HG02852 (cell line): ENCODE data around the gene DDX31.
"Not testable (repeated sequence)": the region's sequence is repeated elsewhere in the genome, so short reads cannot be mapped to it uniquely, and the experiment has no call there.

Experiments
- ATAC-seq: cut with Tn5 transposase; IDR thresholded peaks from one replicate; pipeline ENCODE4 v1.9.1; 2021; ENCODE audit warnings: mild to moderate bottlenecking, moderate library complexity; ENCODE audit not compliant: unreplicated experiment

DDX31 gene

GRCh38 chr9:132582786-132583583, 86.8 kb downstream of the DDX31 start:
- no peak for ATAC-seq

- ATAC-seq: no peak
Measured at GRCh38 chr9:132582276-132582785, 87.5 kb downstream of the DDX31 start, which contains the start of gene BARHL1. Gene BARHL1 (plus strand): TSS chr9:132582606. CDS start chr9:132582798, 192 bp downstream.

DNA sequence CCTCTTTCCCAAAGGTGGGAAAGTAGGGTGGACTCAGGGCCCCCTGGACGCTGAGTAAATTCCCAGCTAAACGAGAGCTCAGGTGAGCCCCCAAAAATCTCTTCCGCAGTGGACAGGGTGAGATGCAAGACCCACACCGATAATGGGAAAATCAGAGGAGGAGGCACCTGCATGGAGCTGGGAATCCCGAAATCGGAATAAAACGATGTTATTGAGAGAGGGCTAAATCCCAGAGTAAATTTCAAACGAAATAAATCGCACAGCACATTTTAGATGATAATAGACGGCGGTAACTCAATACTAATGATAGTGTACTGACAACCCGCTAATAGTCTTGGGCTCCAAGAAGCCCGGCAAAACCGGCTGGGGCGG, 90.4 kb downstream of the DDX31 start:
- no peak for ATAC-seq

DNA sequence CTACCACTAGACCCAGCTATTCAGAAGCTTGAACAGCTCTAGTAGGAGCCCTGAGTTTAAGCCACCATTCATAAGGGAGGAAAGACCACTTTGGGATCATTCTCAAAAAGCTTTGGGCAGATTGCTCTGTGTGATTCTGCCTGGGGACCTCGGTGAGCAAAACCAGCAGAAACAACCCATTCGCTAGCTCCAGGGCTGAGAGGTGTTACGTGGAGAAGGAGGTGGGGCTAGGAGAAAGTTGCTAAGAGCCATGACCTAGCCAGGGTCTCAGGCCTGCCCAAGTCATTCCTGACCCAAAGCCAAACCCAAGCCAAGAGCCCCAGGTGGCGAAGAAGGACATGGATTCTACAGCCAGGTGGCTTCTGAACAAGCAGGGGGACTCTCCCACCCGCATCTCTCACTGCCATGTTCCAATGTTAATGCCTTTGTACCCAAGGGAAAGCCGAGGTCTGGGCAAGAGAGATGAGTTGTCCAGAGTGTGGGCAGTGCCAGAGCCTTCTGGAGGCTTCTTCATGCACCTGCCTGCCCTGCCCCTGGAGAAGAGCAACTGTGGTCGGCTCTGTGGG, 91.3 kb downstream of the DDX31 start:
- ATAC-seq: no peak

- no peak for ATAC-seq
Measured at GRCh38 chr9:132577119-132577518, 92.7 kb downstream of the DDX31 start.

DNA sequence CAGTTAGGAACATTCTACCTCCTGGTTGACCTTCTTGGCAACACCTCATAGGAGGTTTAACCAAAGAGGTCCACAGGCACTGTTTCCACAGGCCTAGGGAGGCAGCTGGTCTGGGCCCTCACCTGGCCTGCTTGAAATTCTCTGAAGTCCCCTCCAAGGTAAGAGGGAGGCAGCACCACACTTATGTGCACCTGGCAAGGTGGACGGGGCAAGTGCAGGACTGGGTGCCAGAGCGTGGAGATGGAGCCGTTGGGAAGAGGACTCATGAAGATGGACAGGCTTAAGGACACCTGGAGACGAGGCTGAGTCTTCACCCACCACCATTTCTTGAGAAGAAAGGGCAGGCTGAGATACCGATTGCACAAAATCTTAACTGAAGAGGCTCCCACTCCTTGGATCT, 94.0 kb downstream of the DDX31 start:
- no peak for ATAC-seq

DNA sequence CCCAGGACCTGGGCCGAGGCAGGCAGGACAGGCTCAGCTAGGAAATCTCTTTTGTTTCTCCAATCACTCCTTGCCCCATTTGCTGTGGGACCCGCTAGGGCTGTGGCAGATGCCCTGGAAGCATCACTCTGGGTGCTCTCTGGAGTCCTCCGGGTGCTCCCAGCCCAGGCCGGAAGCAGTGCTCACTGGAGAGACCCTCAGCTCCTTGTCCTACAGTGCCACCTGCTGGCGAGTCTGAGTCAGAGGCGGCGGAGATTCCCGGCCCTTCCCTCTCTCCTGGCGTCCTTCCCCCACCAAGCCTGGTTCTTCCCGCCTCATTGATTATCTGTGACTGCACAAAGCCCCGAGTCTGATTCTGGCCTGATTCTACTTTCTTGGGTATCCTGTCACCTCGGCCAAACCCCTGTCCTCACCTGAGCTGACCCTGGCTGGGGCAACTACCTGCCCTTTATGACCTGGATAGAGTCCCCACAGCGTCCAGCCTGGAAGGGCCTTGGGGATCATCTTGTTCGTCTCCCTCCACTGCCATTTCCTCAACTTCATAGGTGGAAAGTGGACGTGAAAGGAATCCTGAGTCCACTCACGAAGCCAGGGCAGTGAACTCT, 94.7 kb downstream of the DDX31 start:
- no peak for ATAC-seq

GRCh38 chr9:132572921-132573320, 96.9 kb downstream of the DDX31 start:
- ATAC-seq: no peak

GRCh38 chr9:132571806-132572600, 97.8 kb downstream of the DDX31 start:
- ATAC-seq: no peak

- ATAC-seq: not testable (repeated sequence)
Measured at GRCh38 chr9:132568787-132569186, 101.0 kb downstream of the DDX31 start.

DNA sequence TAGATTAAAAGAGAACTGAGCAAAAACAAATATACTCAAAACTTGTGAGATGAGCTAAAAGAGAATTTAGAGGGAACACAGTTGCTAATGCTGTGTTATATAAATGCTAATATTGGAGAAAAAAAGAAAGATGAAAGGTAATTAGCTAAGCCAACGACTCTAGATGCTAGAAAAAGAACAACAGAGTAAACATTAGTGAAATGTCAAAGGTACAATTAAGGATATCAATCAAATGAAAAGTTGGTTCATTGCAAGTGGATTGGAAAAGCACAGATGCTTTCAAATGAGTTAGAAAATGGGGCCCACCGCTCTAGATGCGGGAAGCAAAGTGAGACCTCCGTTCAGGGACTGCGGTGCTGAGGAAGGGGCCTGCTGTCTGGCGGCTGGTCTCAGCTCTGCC, 105.3 kb downstream of the DDX31 start:
- no peak for ATAC-seq

DNA sequence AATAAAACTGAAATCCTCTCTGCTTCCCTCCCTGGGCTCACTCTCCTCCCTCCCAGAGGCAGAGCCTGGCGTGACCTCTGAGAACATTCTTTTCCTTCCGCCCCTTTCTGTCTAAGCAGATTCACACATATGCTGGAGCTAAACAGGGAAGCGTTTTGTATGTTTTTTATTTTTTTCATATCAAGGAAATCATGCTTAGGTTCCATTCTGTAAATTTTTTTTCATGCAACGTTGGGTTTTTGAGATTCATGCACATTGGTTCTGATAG, 107.5 kb downstream of the DDX31 start:
- ATAC-seq: no peak

- no peak for ATAC-seq
Measured at GRCh38 chr9:132560616-132561202, 109.1 kb downstream of the DDX31 start.

GRCh38 chr9:132559711-132560110, 110.1 kb downstream of the DDX31 start:
- ATAC-seq: no peak

GRCh38 chr9:132557159-132557558, 112.6 kb downstream of the DDX31 start:
- ATAC-seq: no peak

DNA sequence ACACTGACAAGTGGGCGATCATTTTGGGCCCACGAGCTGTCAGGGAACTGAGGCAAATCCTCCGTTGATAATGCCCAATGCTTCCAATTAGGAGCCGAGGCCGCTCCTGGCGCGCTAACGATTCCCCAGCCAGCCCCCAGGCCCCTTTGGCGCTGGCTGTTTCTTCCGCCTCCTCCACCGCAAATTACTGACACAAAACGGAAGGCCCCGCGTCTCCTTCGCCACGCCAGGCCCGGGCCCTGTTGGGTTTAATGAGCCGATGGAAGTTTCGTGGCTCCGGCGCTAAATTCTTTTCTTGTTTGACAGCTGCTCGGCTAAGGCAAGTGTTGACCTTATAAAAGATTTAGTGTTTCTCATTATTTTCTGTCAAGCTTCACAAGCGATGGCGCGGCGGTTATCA, 113.1 kb downstream of the DDX31 start:
- no peak for ATAC-seq

DNA sequence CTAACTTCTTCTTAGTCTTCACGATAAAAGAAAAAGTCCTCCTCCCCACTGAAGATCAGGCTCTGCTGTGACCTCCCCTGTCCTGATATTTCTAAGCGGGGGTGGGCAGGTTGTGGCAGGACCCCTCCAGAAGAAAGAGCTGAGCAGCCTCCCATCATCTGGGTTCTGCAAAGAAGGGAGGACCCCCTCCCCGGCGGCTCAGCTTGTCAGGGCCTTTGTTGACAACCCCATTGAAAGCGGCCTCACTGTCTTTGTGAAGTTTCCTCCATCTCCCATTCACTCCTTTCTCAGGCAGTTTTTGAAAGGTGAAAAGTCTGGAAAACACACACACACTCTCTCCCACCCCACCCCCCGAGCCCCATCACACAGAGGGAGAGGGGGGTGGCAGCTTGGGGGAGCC, 113.5 kb downstream of the DDX31 start:
- ATAC-seq: no peak

DNA sequence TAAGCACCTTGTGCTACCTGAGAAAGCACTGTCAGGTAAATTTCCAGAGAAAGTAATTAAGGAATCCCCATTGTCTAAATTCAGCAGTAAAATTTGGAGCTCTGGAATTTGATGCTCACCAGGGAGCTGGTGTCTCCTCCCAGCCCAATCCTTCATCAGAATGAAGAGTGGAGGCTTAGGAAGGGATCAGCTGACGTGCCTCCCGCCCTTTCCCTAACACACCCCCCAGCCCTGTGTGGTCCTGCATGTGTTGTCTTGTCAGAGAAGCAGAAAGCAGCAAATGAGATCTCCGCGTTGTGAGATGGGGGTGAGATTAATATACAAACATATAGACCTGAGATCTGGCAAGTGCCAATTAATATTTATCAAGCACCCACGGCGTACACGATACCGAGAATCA, 114.3 kb downstream of the DDX31 start:
- no peak for ATAC-seq

GRCh38 chr9:132554755-132555154, 115.0 kb downstream of the DDX31 start:
- ATAC-seq: no peak

- no peak for ATAC-seq
Measured at GRCh38 chr9:132552041-132552440, 117.7 kb downstream of the DDX31 start.

DNA sequence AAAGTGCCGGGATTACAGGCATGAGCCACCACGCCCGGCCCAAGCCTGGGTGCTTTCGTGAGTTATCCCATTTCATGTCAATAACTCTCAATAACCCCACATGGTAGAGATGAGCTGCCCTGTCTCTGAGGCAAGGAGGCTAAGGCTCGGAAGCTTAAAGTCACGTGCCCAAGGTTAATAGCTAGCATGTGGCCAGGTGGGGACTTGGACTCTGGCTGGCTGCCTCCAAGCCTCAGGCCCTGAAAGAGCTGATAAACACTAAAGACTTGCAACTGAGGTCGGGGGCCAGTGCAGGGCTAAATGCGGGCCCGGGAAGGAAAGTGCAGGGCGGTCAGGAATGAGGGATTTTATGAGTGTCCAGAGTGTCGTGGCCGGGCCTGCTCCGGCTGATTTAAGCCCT, 118.2 kb downstream of the DDX31 start:
- no peak for ATAC-seq
